GM12878 (cell line): ENCODE data around the gene LRP1B. TPM values are rescaled to one million over a fixed set of nuclear protein-coding genes. Genes with fewer than 3 reads are reported as not detected.

Experiments
- ATAC-seq: fragments of 200-7000 bp; cut with Tn5 transposase; 3 replicates; pipeline ENCODE4 v1.9.1; 2020; ENCODE audit warnings: mild to moderate bottlenecking, moderate library complexity
- BruUV-seq: library from RNA; stranded (reverse); fragments of 400-500 nt; replicated peaks from 2 replicates; lab custom pipeline; 2021; lab: Mats Ljungman, UMichigan
- CTCF ChIA-PET: fragments of 300-600 bp; sonication (Branson Sonifier 250); formaldehyde crosslinking; extraction: SDS; loops from one replicate; lab custom pipeline; 2021; ENCODE audit warnings: inconsistent platforms; lab: Yijun Ruan, JAX
- POLR2A ChIA-PET: fragments of 350-600 bp; formaldehyde crosslinking; extraction: SDS; loops from one replicate; lab custom pipeline; 2021; ENCODE audit warnings: inconsistent platforms; lab: Charles Lee
- RAD21 ChIA-PET: fragments of 300-600 bp; sonication (Branson Sonifier 250); formaldehyde crosslinking; loops from one replicate; lab custom pipeline; 2023; ENCODE audit warnings: antibody characterized with exemption; ENCODE audit not compliant: unreplicated experiment; lab: Charles Lee
- SMC1A ChIA-PET: fragments of 300-600 bp; sonication (Branson Sonifier 250); formaldehyde crosslinking; loops from one replicate; lab custom pipeline; 2023; ENCODE audit not compliant: unreplicated experiment, uncharacterized antibody; lab: Charles Lee
- DNase-seq: peaks from one replicate; pipeline ENCODE4 v3.0.0-alpha.2; 2011; ENCODE audit warnings: low read depth, low spot score
- FAIRE-seq: peaks from 3 replicates; lab custom pipeline; 2011; peaks lifted over from hg19 to GRCh38; lab: Jason Lieb, UNC
- H2AFZ ChIP-seq: 2 replicates; pipeline ENCODE4 v1.6.0; 2011; ENCODE audit warnings: low read depth, low read length, control low read depth; ENCODE audit not compliant: control insufficient read depth
- H3K27ac ChIP-seq: 2 replicates; pipeline ENCODE4 v1.5.1; 2011; ENCODE audit warnings: control low read depth; ENCODE audit not compliant: control insufficient read depth, insufficient read depth
- H3K27me3 ChIP-seq, 2 experiments: replicated peaks in 1 of 2; 2 replicates each; pipeline versions ENCODE4 v1.6.0 to v1.6.1; 2011; ENCODE audit warnings: low read length in 1 of 2; ENCODE audit not compliant: control insufficient read depth in 2 of 2, insufficient read depth in 2 of 2
- H3K36me3 ChIP-seq, 2 experiments: 2 replicates each; pipeline ENCODE4 v1.5.1; 2011; ENCODE audit warnings: low read length in 1 of 2; ENCODE audit not compliant: control insufficient read depth in 2 of 2, insufficient read depth in 2 of 2
- H3K4me1 ChIP-seq: 2 replicates; pipeline ENCODE4 v1.6.1; 2011; ENCODE audit warnings: mild to moderate bottlenecking, low read length, moderate library complexity, mixed read lengths; ENCODE audit not compliant: control insufficient read depth, insufficient read depth
- H3K4me2 ChIP-seq: 2 replicates; pipeline ENCODE4 v1.6.0; 2011; ENCODE audit warnings: control low read depth; ENCODE audit not compliant: control insufficient read depth, insufficient read depth
- H3K4me3 ChIP-seq: fragments of 200-600 bp; sonication (generic); 2 replicates; pipeline ENCODE4 v1.5.1; 2016
- H3K79me2 ChIP-seq: 2 replicates; pipeline ENCODE4 v1.6.0; 2011; ENCODE audit warnings: low read length; ENCODE audit not compliant: control insufficient read depth, insufficient read depth
- H3K9ac ChIP-seq: 2 replicates; pipeline ENCODE4 v1.8.0; 2011; ENCODE audit warnings: low read length, control low read depth, mixed read lengths; ENCODE audit not compliant: control insufficient read depth, insufficient read depth
- H3K9me3 ChIP-seq: replicated peaks from 3 replicates; pipeline ENCODE4 v1.5.1; 2011; ENCODE audit warnings: mild to moderate bottlenecking, low read length; ENCODE audit not compliant: control insufficient read depth, insufficient read depth
- H4K20me1 ChIP-seq: 2 replicates; pipeline ENCODE4 v1.6.0; 2011; ENCODE audit not compliant: control insufficient read depth, insufficient read depth
- CHD1 ChIP-seq: IDR thresholded peaks from 2 replicates; pipeline ENCODE4 v1.6.1; 2012; ENCODE audit warnings: low read depth, low read length, improper control_type of control experiment
- CREB1 ChIP-seq: IDR thresholded peaks from 2 replicates; pipeline ENCODE4 v1.6.1; 2012; ENCODE audit warnings: low read depth, mild to moderate bottlenecking, inconsistent platforms
- FOS ChIP-seq: IDR thresholded peaks from 3 replicates; pipeline ENCODE4 v1.6.1; 2011; ENCODE audit warnings: borderline replicate concordance; ENCODE audit not compliant: insufficient read length; ENCODE audit errors: extremely low read depth
- FOXK2 ChIP-seq: fragments of 450-650 bp; IDR thresholded peaks from 2 replicates; pipeline ENCODE4 v1.6.1; 2017; ENCODE audit warnings: mild to moderate bottlenecking, moderate library complexity
- HDGF ChIP-seq: fragments of 450-650 bp; IDR thresholded peaks from 2 replicates; pipeline ENCODE4 v1.6.1; 2016; ENCODE audit warnings: antibody characterized with exemption
- MYC ChIP-seq: IDR thresholded peaks from 2 replicates; pipeline ENCODE4 v1.6.1; 2011; ENCODE audit warnings: mild to moderate bottlenecking, low read length, moderate library complexity, inconsistent platforms; ENCODE audit not compliant: insufficient read depth, insufficient replicate concordance, insufficient read length, severe bottlenecking
- SIN3A ChIP-seq: IDR thresholded peaks from 2 replicates; pipeline ENCODE4 v1.6.1; 2012; ENCODE audit warnings: low read depth, low read length, improper control_type of control experiment
- SIX5 ChIP-seq: IDR thresholded peaks from 2 replicates; pipeline ENCODE4 v1.6.1; 2011; ENCODE audit warnings: mild to moderate bottlenecking, low read depth, low read length, moderate library complexity; ENCODE audit not compliant: severe bottlenecking
- SMAD5 ChIP-seq: IDR thresholded peaks from 2 replicates; pipeline ENCODE4 v1.6.1; 2016; ENCODE audit warnings: antibody characterized with exemption, low read depth
- TARDBP ChIP-seq: IDR thresholded peaks from 2 replicates; pipeline ENCODE4 v1.6.1; 2016; ENCODE audit warnings: borderline replicate concordance
- TCF3 ChIP-seq: IDR thresholded peaks from 2 replicates; pipeline ENCODE4 v1.6.1; 2012; ENCODE audit warnings: low read depth, mild to moderate bottlenecking, low read length, borderline replicate concordance; ENCODE audit not compliant: insufficient read depth
- WRNIP1 ChIP-seq: IDR thresholded peaks from 2 replicates; pipeline ENCODE4 v1.6.1; 2011; ENCODE audit warnings: low read depth, low read length, improper control_type of control experiment, borderline replicate concordance
- ZBED1 ChIP-seq: IDR thresholded peaks from 2 replicates; pipeline ENCODE4 v1.6.1; 2016; ENCODE audit warnings: borderline replicate concordance
- ZZZ3 ChIP-seq: IDR thresholded peaks from 2 replicates; pipeline ENCODE4 v1.6.1; 2011; ENCODE audit warnings: low read depth; ENCODE audit not compliant: control insufficient read depth, insufficient read length
- WGBS: methylation state at CpG from one replicate; pipeline ENCODE4 v1.1.6; 2016; ENCODE audit warnings: low lambda C conversion rate; ENCODE audit not compliant: insufficient replicate concordance, insufficient coverage; ENCODE audit errors: missing lambda C conversion rate; 5-methylcytosine and 5-hydroxymethylcytosine counted together
- in situ Hi-C: fragments of 300-500 bp; cut with MboI; formaldehyde crosslinking; loops from 9 replicates; pipeline ENCODE4 v1.14.3; 2018; ENCODE audit warnings: mixed read lengths
- intact Hi-C: fragments of 100-400 bp; cut with micrococcal nuclease; formaldehyde crosslinking; loops from one replicate; pipeline ENCODE4 v1.14.2; 2022; ENCODE audit not compliant: unreplicated experiment
- polyA plus RNA-seq, 11 experiments: library from polyadenylated mRNA; depleted of rRNA in 4 of 11; unstranded in 6 of 11; stranded (reverse) in 5 of 11; fragments of >200 nt; fragmentation: Nextera tagmentation in 4 of 11; fragmentation: Illumina TruSeq in 1 of 11; extraction: Ambion mirVana in 4 of 11; extraction: Trizol in 1 of 11; gene quantifications; 1 replicate in 1 of 11; 2 replicates in 10 of 11; pipeline versions ENCODE4 v1.2.1 to v1.2.3, GENCODE V29; 2011 to 2016; ENCODE audit warnings: inconsistent platforms in 2 of 11, missing spikeins in 2 of 11, low read depth in 1 of 11
- total RNA-seq, 4 experiments: library from RNA; depleted of rRNA in 3 of 4; stranded (reverse); fragments of >200 nt in 3 of 4; fragmentation: Illumina TruSeq in 1 of 4; extraction: Trizol in 1 of 4; gene quantifications; 2 replicates each; pipeline versions ENCODE4 v1.2.1 to v1.2.3, GENCODE V29; 2013 to 2021
- TF ChIP-seq, protein P1 (sequence below): fragments of 450-650 bp; IDR thresholded peaks from 2 replicates; pipeline ENCODE4 v1.6.1; 2016; ENCODE audit warnings: mild to moderate bottlenecking

Gene LRP1B
- total and polyA plus RNA-seq, 10 of the 15 experiments (the other 5 are each of a cell fraction or from before 2014, with no cell fraction given), result under 0.01 to 0.06 (median 0.03) TPM; not detected in 5

GRCh38 chr2:142104134-142104758 lies 26.6 kb downstream of the LRP1B start:
- FAIRE-seq (no peak), ATAC-seq (no peak), DNase-seq (no peak)
- POLR2A ChIA-PET, result no interaction called here
- Histone ChIP-seq H3K4me2 (no peak overlapping the region), H2AFZ (no peak overlapping the region), H3K4me1 (no peaks in the 10 kb centered on the region), H3K9me3 (no peaks in the 10 kb centered on the region), H3K27me3 (no peaks in the 10 kb centered on the region), H3K4me3 (no peak overlapping the region), H3K27ac (no peak overlapping the region), H3K9ac (no peak overlapping the region), H3K36me3 (no peaks in the 10 kb centered on the region), H4K20me1 (no peaks in the 10 kb centered on the region), H3K79me2 (no peaks in the 10 kb centered on the region)
- CTCF ChIA-PET, result no interaction called here
- intact Hi-C loops (no loop called here), in situ Hi-C loops (no loop called here)
- no TSS peak for BruUV-seq
- SMC1A ChIA-PET, result interaction anchor here (1.0 to 1.4 kb wide), 2 partner anchors 15 to 51 kb away, joined by 3 to 4 read pairs; no protein-coding TSS in a partner anchor
- RAD21 ChIA-PET, result no interaction called here
- WGBS, result 68% methylated on average over 2 of the region's 2 CpGs
- no peak for TF ChIP-seq FOS
- no peak for TF ChIP-seq TCF3
- TF ChIP-seq WRNIP1, result no peak
- no peak for TF ChIP-seq CHD1
- TF ChIP-seq SIX5, result no peak

DNA sequence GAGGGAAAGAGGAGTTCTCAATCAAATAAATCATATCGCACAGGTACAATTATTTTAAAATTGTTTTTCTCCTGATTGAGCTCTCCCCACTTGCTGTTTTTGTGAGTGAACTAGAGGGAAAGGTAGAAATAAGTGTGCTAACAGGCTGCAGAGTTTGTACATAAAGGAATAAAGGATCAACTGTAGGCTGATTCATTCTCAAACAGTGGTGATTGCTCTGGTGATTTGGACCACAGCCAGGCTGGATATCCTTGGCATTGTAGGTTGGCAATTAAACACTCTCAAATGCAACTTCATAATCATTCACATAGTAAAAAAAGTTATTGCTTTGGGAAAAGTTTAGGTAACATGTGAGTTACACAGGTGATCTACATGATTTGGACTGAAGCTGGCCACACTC lies 29.8 kb downstream of the LRP1B start:
- in situ Hi-C loops, result no loop called here
- no TSS peak for BruUV-seq
- POLR2A ChIA-PET, result no interaction called here
- SMC1A ChIA-PET, result interaction anchor here (1.6 kb wide), 1 partner anchor 9 kb away, joined by 3 read pairs; no protein-coding TSS in a partner anchor
- Histone ChIP-seq H3K4me1 (no peaks in the 10 kb centered on the region), H3K9ac (no peak overlapping the region), H3K9me3 (no peaks in the 10 kb centered on the region), H3K27me3 (no peaks in the 10 kb centered on the region), H3K27ac (no peak overlapping the region), H2AFZ (no peak overlapping the region), H3K4me2 (no peak overlapping the region), H4K20me1 (no peaks in the 10 kb centered on the region), H3K79me2 (no peaks in the 10 kb centered on the region), H3K36me3 (no peaks in the 10 kb centered on the region), H3K4me3 (no peak overlapping the region)
- RAD21 ChIA-PET, result no interaction called here
- CTCF ChIA-PET, result no interaction called here
- no peak for ATAC-seq
- WGBS, result 92% methylated on average over 1 of the region's 1 CpG
- intact Hi-C loops, result no loop called here
- no peak for DNase-seq
- FAIRE-seq, result no peak
- TF ChIP-seq ZBED1 (no peak), TARDBP (no peak), ZZZ3 (no peak), FOXK2 (no peak), MYC (no peak), SIN3A (no peak), SMAD5 (no peak), HDGF (no peak), CREB1 (no peak)
- TF ChIP-seq, protein P1, sequence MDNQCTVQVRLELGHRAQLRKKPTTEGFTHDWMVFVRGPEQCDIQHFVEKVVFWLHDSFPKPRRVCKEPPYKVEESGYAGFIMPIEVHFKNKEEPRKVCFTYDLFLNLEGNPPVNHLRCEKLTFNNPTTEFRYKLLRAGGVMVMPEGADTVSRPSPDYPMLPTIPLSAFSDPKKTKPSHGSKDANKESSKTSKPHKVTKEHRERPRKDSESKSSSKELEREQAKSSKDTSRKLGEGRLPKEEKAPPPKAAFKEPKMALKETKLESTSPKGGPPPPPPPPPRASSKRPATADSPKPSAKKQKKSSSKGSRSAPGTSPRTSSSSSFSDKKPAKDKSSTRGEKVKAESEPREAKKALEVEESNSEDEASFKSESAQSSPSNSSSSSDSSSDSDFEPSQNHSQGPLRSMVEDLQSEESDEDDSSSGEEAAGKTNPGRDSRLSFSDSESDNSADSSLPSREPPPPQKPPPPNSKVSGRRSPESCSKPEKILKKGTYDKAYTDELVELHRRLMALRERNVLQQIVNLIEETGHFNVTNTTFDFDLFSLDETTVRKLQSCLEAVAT, result no peak
